HG03460 (cell line): Measurements from ENCODE around the gene MAP7D2.
"Not testable (repeated sequence)": the region's sequence is repeated elsewhere in the genome, so short reads cannot be mapped to it uniquely, and the experiment has no call there.

Source experiments
- ATAC-seq: cut with Tn5 transposase; IDR thresholded peaks from one replicate; pipeline ENCODE4 v1.9.1; 2021; ENCODE audit not compliant: unreplicated experiment

The MAP7D2 gene

GRCh38 chrX:20116577-20117240 is at the start of gene MAP7D2:
Gene MAP7D2 (minus strand): TSS chrX:20116907. CDS start chrX:20116879, 28 bp downstream.
- no peak for ATAC-seq

GRCh38 chrX:20162516-20162915 is 45.8 kb upstream of the MAP7D2 start:
- not testable (repeated sequence) for ATAC-seq

GRCh38 chrX:20159797-20160385 is 43.2 kb upstream of the MAP7D2 start:
- ATAC-seq, result no peak

- no peak for ATAC-seq
Measured at GRCh38 chrX:20151689-20152088, 35.0 kb upstream of the MAP7D2 start.

- no peak for ATAC-seq
Measured at GRCh38 chrX:20149326-20149725, 32.6 kb upstream of the MAP7D2 start.

- ATAC-seq, result no peak
Measured at GRCh38 chrX:20147561-20147960, 30.9 kb upstream of the MAP7D2 start.

- ATAC-seq, result no peak
Measured at GRCh38 chrX:20144491-20144890, 27.8 kb upstream of the MAP7D2 start.

- no peak for ATAC-seq
Measured at GRCh38 chrX:20143561-20143960, 26.9 kb upstream of the MAP7D2 start.

GRCh38 chrX:20143111-20143510 is 26.4 kb upstream of the MAP7D2 start:
- no peak for ATAC-seq

GRCh38 chrX:20141281-20142220 is 24.8 kb upstream of the MAP7D2 start, which contains the start of gene EIF1AX:
Gene EIF1AX (minus strand): TSS chrX:20141838. CDS start chrX:20141640, 198 bp downstream.
- peak; percentile 97 for ATAC-seq

GRCh38 chrX:20140420-20140819 is 23.7 kb upstream of the MAP7D2 start:
- ATAC-seq, result no peak

GRCh38 chrX:20139966-20140365 is 23.3 kb upstream of the MAP7D2 start:
- no peak for ATAC-seq

- ATAC-seq, result no peak
Measured at GRCh38 chrX:20135944-20136343, 19.2 kb upstream of the MAP7D2 start.

- ATAC-seq, result no peak
Measured at GRCh38 chrX:20132666-20133065, 16.0 kb upstream of the MAP7D2 start.

- ATAC-seq, result no peak
Measured at GRCh38 chrX:20130357-20130756, 13.7 kb upstream of the MAP7D2 start.

GRCh38 chrX:20129547-20129946 is 12.8 kb upstream of the MAP7D2 start:
- ATAC-seq, result no peak

- ATAC-seq, result no peak
Measured at GRCh38 chrX:20128670-20129069, 12.0 kb upstream of the MAP7D2 start.

- ATAC-seq, result not testable (repeated sequence)
Measured at GRCh38 chrX:20127440-20127839, 10.7 kb upstream of the MAP7D2 start.

- not testable (repeated sequence) for ATAC-seq
Measured at GRCh38 chrX:20126833-20127232, 10.1 kb upstream of the MAP7D2 start.

- ATAC-seq, result no peak
Measured at GRCh38 chrX:20124964-20125363, 8.3 kb upstream of the MAP7D2 start.

- ATAC-seq, result no peak
Measured at GRCh38 chrX:20118065-20118824, 1.5 kb upstream of the MAP7D2 start.
